Measurements from ENCODE around the gene PPM1H.

DNA sequence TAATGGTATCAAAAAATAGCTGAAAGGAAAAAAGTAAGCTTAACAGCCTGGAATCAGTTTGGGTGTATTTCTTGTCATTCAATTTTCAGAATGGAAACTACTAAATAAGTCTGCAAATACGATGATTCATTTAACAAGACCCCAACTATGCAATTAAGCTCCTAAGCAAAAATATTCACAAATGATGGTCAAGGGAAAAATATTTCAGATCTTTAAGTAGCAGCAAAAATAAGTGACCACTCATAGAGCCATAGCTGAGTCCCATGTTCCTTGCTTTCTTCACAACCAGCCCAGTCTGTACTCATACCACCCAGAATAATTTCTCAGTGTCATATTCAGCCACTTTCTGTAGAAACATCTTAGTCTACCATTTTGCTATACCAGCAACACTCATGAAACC is 185.4 kb downstream of the PPM1H start:
- TF ChIP-seq, protein P1, sequence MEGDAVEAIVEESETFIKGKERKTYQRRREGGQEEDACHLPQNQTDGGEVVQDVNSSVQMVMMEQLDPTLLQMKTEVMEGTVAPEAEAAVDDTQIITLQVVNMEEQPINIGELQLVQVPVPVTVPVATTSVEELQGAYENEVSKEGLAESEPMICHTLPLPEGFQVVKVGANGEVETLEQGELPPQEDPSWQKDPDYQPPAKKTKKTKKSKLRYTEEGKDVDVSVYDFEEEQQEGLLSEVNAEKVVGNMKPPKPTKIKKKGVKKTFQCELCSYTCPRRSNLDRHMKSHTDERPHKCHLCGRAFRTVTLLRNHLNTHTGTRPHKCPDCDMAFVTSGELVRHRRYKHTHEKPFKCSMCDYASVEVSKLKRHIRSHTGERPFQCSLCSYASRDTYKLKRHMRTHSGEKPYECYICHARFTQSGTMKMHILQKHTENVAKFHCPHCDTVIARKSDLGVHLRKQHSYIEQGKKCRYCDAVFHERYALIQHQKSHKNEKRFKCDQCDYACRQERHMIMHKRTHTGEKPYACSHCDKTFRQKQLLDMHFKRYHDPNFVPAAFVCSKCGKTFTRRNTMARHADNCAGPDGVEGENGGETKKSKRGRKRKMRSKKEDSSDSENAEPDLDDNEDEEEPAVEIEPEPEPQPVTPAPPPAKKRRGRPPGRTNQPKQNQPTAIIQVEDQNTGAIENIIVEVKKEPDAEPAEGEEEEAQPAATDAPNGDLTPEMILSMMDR (conservative IDR thresholded peaks at IDR 0.05; ENCODE audit: low read depth, low read length), result no peak
- TF ChIP-seq EZH2 (IDR thresholded peaks at IDR 0.05; ENCODE audit: low read length, unreplicated experiment), result no peak
